K562 (cell line): ENCODE results near the gene WDR13. TPM values are rescaled to one million over a fixed set of nuclear protein-coding genes. Genes with fewer than 3 reads are reported as not detected.

Experiments used
- ATAC-seq: fragments of 200-7000 bp; cut with Tn5 transposase; 3 replicates; pipeline ENCODE4 v1.9.1; 2020; ENCODE audit warnings: moderate library complexity
- BruUV-seq: library from RNA; stranded (reverse); fragments of 400-500 nt; replicated peaks from 2 replicates; lab custom pipeline; 2021; lab: Mats Ljungman, UMichigan
- CTCF ChIA-PET: fragments of 300-600 bp; formaldehyde crosslinking; extraction: SDS; loops from one replicate; lab custom pipeline; 2021; ENCODE audit warnings: low intra/inter-chr PET ratio; lab: Yijun Ruan, JAX
- POLR2A ChIA-PET: fragments of 300-600, 350-650 bp; sonication (Branson Sonifier 250); formaldehyde crosslinking; extraction: SDS; loops from one replicate; lab custom pipeline; 2021; ENCODE audit warnings: antibody characterized with exemption, inconsistent platforms; lab: Yijun Ruan, JAX
- DNase-seq, 4 experiments: peaks; one replicate each; pipeline versions ENCODE4 v3.0.0 to v3.0.0-alpha.2; 2011 to 2018; ENCODE audit warnings: low spot score in 3 of 4, mixed read lengths in 3 of 4; ENCODE audit errors: extremely low read depth in 1 of 4
- FAIRE-seq: peaks from 2 replicates; lab custom pipeline; 2011; peaks lifted over from hg19 to GRCh38; lab: Jason Lieb, UNC
- H2AFZ ChIP-seq: 2 replicates; pipeline ENCODE4 v1.6.0; 2011; ENCODE audit warnings: low read depth, low read length, control low read depth, inconsistent platforms
- H3K27ac ChIP-seq: fragments of 200-600 bp; 3 replicates; pipeline ENCODE4 v1.8.0; 2011; ENCODE audit warnings: low read depth, mild to moderate bottlenecking, control low read depth, inconsistent platforms, low read length, moderate library complexity, mixed read lengths; ENCODE audit errors: extremely low read depth
- H3K27me3 ChIP-seq, 2 experiments: fragments of 300-600 bp in 1 of 2; 2 replicates in 1 of 2; 3 replicates in 1 of 2; pipeline versions ENCODE4 v1.6.0 to v1.8.0; 2011; ENCODE audit warnings: inconsistent platforms in 2 of 2, low read length in 2 of 2, mild to moderate bottlenecking in 1 of 2, mixed read lengths in 1 of 2, moderate library complexity in 1 of 2; ENCODE audit not compliant: control insufficient read depth in 2 of 2, insufficient read depth in 2 of 2
- H3K36me3 ChIP-seq: fragments of 300-600 bp; 3 replicates; pipeline ENCODE4 v1.8.0; 2011; ENCODE audit warnings: mild to moderate bottlenecking, low read length, inconsistent platforms; ENCODE audit not compliant: control insufficient read depth, insufficient read depth
- H3K4me1 ChIP-seq, 2 experiments: fragments of 200-600 bp in 1 of 2; replicated peaks in 1 of 2; 2 replicates in 1 of 2; 3 replicates in 1 of 2; pipeline versions ENCODE4 v1.5.1 to v1.8.0; 2011; ENCODE audit warnings: inconsistent platforms in 2 of 2, low read length in 2 of 2, mild to moderate bottlenecking in 1 of 2, mixed read lengths in 1 of 2, moderate library complexity in 1 of 2; ENCODE audit not compliant: control insufficient read depth in 2 of 2, insufficient read depth in 2 of 2
- H3K4me2 ChIP-seq: 2 replicates; pipeline ENCODE4 v1.6.1; 2011; ENCODE audit warnings: low read length, control low read depth, inconsistent platforms, mixed read lengths; ENCODE audit not compliant: insufficient read depth
- H3K4me3 ChIP-seq: fragments of 200-600 bp; sonication (generic), shearing (Covaris generic); 2 replicates; pipeline ENCODE4 v1.5.1; 2016; ENCODE audit warnings: control low read depth, inconsistent platforms
- H3K79me2 ChIP-seq: fragments of 200-600 bp; 3 replicates; pipeline ENCODE4 v1.8.0; 2011; ENCODE audit warnings: low read length, inconsistent platforms; ENCODE audit not compliant: control insufficient read depth, insufficient read depth
- H3K9ac ChIP-seq, 2 experiments: 2 replicates each; pipeline versions ENCODE4 v1.6.0 to v1.6.1; 2011; ENCODE audit warnings: low read depth in 2 of 2, low read length in 2 of 2, control low read depth in 1 of 2, inconsistent platforms in 1 of 2, mild to moderate bottlenecking in 1 of 2, mixed read lengths in 1 of 2; ENCODE audit not compliant: insufficient read depth in 1 of 2
- H3K9me1 ChIP-seq: one replicate; pipeline ENCODE4 v1.6.0; 2011; ENCODE audit warnings: inconsistent platforms, mild to moderate bottlenecking, low read length, moderate library complexity; ENCODE audit not compliant: control insufficient read depth, insufficient read depth
- H3K9me3 ChIP-seq: replicated peaks from 2 replicates; pipeline ENCODE4 v1.5.1; 2011; ENCODE audit warnings: low read depth, low read length, inconsistent platforms; ENCODE audit not compliant: control insufficient read depth, insufficient read depth
- H4K20me1 ChIP-seq: replicated peaks from 2 replicates; pipeline ENCODE4 v1.6.1; 2011; ENCODE audit warnings: low read length, inconsistent platforms, mixed read lengths; ENCODE audit not compliant: control insufficient read depth, insufficient read depth
- HNRNPH1 ChIP-seq: fragments of 200-400 bp; formaldehyde crosslinking; optimal IDR thresholded peaks from 2 replicates; pipeline ENCODE3; 2017; ENCODE audit warnings: low read depth, mild to moderate bottlenecking, low read length, moderate library complexity
- SMAD4 ChIP-seq: fragments of 250-450 bp; sonication (Bioruptor Pico); conservative IDR thresholded peaks from 2 replicates; pipeline ENCODE4 v1.8.0; 2021; ENCODE audit warnings: inconsistent platforms, mild to moderate bottlenecking, moderate library complexity
- SMC3 ChIP-seq: conservative IDR thresholded peaks from 2 replicates; pipeline ENCODE4 v1.6.1; 2011; ENCODE audit warnings: low read depth, low read length, improper control_type of control experiment; ENCODE audit not compliant: insufficient read depth
- ZNF778 ChIP-seq: fragments of 450-650 bp; formaldehyde crosslinking; IDR thresholded peaks from 2 replicates; pipeline ENCODE4 v1.4.0; 2020; ENCODE audit warnings: mild to moderate bottlenecking, moderate library complexity
- WGBS: fragments of 100-300 bp; shearing (Covaris generic); methylation state at CpG from one replicate; pipeline ENCODE4 v1.1.6; 2016; ENCODE audit warnings: low coverage, mixed read lengths; ENCODE audit not compliant: insufficient coverage; ENCODE audit errors: missing lambda C conversion rate; 5-methylcytosine and 5-hydroxymethylcytosine counted together
- in situ Hi-C: fragments of 300-500 bp; cut with MboI; formaldehyde crosslinking; loops from 4 replicates; pipeline ENCODE4 v1.15.0; 2018; ENCODE audit warnings: inconsistent platforms, mixed read lengths
- intact Hi-C: fragments of 100-400 bp; cut with micrococcal nuclease; formaldehyde crosslinking; loops from 2 replicates; pipeline ENCODE4 v1.14.2; 2022
- polyA plus RNA-seq, 8 experiments: library from polyadenylated mRNA; depleted of rRNA in 4 of 8; stranded (reverse) in 5 of 8; unstranded in 3 of 8; fragments of >200 nt; fragmentation: Nextera tagmentation in 2 of 8; fragmentation: Illumina TruSeq in 1 of 8; extraction: Ambion mirVana in 2 of 8; extraction: Trizol in 1 of 8; gene quantifications; 2 replicates each; pipeline versions ENCODE4 v1.2.1 to v1.2.3, GENCODE V29; 2011 to 2014; ENCODE audit warnings: inconsistent platforms in 1 of 8, missing spikeins in 1 of 8
- total RNA-seq, 7 experiments: library from RNA; depleted of rRNA in 6 of 7; stranded (reverse); fragments of >200 nt in 6 of 7; fragmentation: Illumina TruSeq in 2 of 7; extraction: Trizol in 2 of 7; gene quantifications; 2 replicates each; pipeline versions ENCODE4 v1.2.1 to v1.2.3, GENCODE V29; 2011 to 2021; ENCODE audit warnings: low replicate concordance in 1 of 7
- TF ChIP-seq, protein P1 (sequence below), 2 experiments: fragments of 450-650 bp in 1 of 2; sonication (generic) in 1 of 2; formaldehyde crosslinking in 1 of 2; IDR thresholded peaks in 1 of 2; conservative IDR thresholded peaks in 1 of 2; 2 replicates each; pipeline versions ENCODE4 v1.6.1 to v1.8.1; 2016 to 2023; ENCODE audit warnings: mild to moderate bottlenecking in 2 of 2, moderate library complexity in 2 of 2, inconsistent platforms in 1 of 2, missing genetic modification reagents in 1 of 2
- TF ChIP-seq, protein P2 (sequence below), 2 experiments: fragments of 450-650 bp; formaldehyde crosslinking in 1 of 2; IDR thresholded peaks; 2 replicates each; pipeline versions ENCODE4 v1.4.0 to v1.6.1; 2014 to 2020; ENCODE audit warnings: mild to moderate bottlenecking in 2 of 2, borderline replicate concordance in 1 of 2, low read depth in 1 of 2
- TF ChIP-seq, protein P3 (sequence below), 3 experiments: IDR thresholded peaks in 2 of 3; conservative IDR thresholded peaks in 1 of 3; 2 replicates each; pipeline ENCODE4 v1.5.1; 2011 to 2012; ENCODE audit warnings: low read length in 3 of 3, mild to moderate bottlenecking in 3 of 3, control low read depth in 2 of 3, improper control_type of control experiment in 1 of 3, inconsistent platforms in 1 of 3, low read depth in 1 of 3, mixed read lengths in 1 of 3, moderate library complexity in 1 of 3; ENCODE audit not compliant: insufficient read depth in 2 of 3

The WDR13 gene
- total and polyA plus RNA-seq, 9 of the 15 experiments (the other 6 are each of a cell fraction or from before 2014, with no cell fraction given): 7.4 to 70.5 (median 31.4) TPM

DNA sequence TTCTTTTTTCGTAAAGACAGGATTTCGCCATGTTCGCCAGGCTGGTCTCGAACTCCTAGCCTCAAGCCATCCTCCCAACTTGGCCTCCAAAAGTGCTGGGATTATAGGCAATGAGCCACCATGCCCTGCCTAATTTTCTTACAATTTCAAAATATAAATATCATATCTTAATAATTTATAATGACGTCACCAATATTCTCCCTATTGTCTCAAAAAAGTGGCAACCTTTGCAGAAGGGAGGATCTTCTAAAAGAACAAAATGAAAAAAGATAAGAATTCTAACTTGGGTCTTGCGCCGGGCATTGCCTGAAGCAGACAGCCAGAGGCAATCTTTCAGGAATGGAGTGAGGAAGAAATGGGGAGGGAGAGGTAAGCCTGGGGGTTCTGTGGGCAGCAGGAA, 48.4 kb downstream of the WDR13 start (continued):
- TF ChIP-seq ZNF778 (CRISPR knock-in tag): no peak
- TF ChIP-seq, protein P1, sequence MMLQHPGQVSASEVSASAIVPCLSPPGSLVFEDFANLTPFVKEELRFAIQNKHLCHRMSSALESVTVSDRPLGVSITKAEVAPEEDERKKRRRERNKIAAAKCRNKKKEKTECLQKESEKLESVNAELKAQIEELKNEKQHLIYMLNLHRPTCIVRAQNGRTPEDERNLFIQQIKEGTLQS (IDR thresholded peaks at IDR 0.05): peak; percentile 72
- TF ChIP-seq, protein P1 (CRISPR knock-in tag; conservative IDR thresholded peaks at IDR 0.05): no peak
- TF ChIP-seq HNRNPH1: no peak
- TF ChIP-seq SMAD4: no peak

DNA sequence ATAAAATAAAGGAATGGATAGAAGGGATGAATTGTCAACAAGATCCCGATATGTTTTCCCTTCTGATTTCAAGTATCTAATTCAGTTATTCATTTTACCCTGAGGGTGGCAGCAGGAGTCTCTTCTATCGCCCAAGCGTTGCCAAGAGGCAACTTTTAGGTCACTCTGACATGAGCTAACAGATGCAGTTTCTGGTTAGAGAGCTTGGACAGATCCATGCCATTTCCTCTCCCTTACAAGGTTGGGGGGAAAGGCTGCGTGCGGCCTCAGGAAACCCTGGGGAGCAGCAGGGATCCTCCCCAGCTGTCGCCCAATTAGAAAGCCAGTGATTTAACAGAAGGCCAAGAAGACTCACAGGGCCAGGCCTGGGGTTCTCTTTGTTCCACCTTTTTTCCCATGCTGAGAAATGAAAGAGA, 51.1 kb downstream of the WDR13 start:
- in situ Hi-C loops: loop anchor here (25.0 kb wide), 3 partner anchors 1264 to 1939 kb away; partner anchors contain the start of genes AKAP4, CCNB3 and CLCN5
- Histone ChIP-seq H3K27ac (no peak overlapping the region), H3K27me3 (no peaks in the 10 kb centered on the region), H2AFZ (no peak overlapping the region), H3K9me3 (no peaks in the 10 kb centered on the region), H3K4me3 (no peak overlapping the region), H3K36me3 (no peaks in the 10 kb centered on the region), H3K9me1 (no peaks in the 10 kb centered on the region), H3K9ac (no peak overlapping the region), H3K79me2 (no peaks in the 10 kb centered on the region), H3K4me1 (no peaks in the 10 kb centered on the region; a peak in 2 of 5 replicates), H4K20me1 (no peaks in the 10 kb centered on the region), H3K4me2 (no peak overlapping the region)
- POLR2A ChIA-PET: interaction anchor here (0.7 to 1.1 kb wide), 2 partner anchors 28 to 89 kb away, joined by 3 to 4 read pairs; no protein-coding TSS in a partner anchor
- FAIRE-seq (peak; percentile 83), DNase-seq (peak in 2 of 4 experiments; percentile 12 to 48), ATAC-seq (peak; percentile 77)
- WGBS: 35% methylated on average over 6 of the region's 6 CpGs
- intact Hi-C loops: loop anchor here (5.0 kb wide), 1 partner anchor 249 kb away; the partner anchor contains the start of genes PQBP1 and TIMM17B
- BruUV-seq: no TSS peak
- CTCF ChIA-PET: no interaction called here
- TF ChIP-seq, protein P2, sequence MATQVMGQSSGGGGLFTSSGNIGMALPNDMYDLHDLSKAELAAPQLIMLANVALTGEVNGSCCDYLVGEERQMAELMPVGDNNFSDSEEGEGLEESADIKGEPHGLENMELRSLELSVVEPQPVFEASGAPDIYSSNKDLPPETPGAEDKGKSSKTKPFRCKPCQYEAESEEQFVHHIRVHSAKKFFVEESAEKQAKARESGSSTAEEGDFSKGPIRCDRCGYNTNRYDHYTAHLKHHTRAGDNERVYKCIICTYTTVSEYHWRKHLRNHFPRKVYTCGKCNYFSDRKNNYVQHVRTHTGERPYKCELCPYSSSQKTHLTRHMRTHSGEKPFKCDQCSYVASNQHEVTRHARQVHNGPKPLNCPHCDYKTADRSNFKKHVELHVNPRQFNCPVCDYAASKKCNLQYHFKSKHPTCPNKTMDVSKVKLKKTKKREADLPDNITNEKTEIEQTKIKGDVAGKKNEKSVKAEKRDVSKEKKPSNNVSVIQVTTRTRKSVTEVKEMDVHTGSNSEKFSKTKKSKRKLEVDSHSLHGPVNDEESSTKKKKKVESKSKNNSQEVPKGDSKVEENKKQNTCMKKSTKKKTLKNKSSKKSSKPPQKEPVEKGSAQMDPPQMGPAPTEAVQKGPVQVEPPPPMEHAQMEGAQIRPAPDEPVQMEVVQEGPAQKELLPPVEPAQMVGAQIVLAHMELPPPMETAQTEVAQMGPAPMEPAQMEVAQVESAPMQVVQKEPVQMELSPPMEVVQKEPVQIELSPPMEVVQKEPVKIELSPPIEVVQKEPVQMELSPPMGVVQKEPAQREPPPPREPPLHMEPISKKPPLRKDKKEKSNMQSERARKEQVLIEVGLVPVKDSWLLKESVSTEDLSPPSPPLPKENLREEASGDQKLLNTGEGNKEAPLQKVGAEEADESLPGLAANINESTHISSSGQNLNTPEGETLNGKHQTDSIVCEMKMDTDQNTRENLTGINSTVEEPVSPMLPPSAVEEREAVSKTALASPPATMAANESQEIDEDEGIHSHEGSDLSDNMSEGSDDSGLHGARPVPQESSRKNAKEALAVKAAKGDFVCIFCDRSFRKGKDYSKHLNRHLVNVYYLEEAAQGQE (IDR thresholded peaks at IDR 0.05; ENCODE audit: borderline replicate concordance): peak; percentile 49; the same call in 1 of the 2 replicates
- TF ChIP-seq, protein P2 (CRISPR knock-in tag; IDR thresholded peaks at IDR 0.05; ENCODE audit: low read depth): no peak
- TF ChIP-seq, protein P3, sequence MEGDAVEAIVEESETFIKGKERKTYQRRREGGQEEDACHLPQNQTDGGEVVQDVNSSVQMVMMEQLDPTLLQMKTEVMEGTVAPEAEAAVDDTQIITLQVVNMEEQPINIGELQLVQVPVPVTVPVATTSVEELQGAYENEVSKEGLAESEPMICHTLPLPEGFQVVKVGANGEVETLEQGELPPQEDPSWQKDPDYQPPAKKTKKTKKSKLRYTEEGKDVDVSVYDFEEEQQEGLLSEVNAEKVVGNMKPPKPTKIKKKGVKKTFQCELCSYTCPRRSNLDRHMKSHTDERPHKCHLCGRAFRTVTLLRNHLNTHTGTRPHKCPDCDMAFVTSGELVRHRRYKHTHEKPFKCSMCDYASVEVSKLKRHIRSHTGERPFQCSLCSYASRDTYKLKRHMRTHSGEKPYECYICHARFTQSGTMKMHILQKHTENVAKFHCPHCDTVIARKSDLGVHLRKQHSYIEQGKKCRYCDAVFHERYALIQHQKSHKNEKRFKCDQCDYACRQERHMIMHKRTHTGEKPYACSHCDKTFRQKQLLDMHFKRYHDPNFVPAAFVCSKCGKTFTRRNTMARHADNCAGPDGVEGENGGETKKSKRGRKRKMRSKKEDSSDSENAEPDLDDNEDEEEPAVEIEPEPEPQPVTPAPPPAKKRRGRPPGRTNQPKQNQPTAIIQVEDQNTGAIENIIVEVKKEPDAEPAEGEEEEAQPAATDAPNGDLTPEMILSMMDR (IDR thresholded peaks at IDR 0.05 in 2 of 3, conservative IDR thresholded peaks at IDR 0.05 in 1 of 3; ENCODE audit: insufficient read depth in 2 of 3, low read depth in 1 of 3, low read length in 3 of 3): peak; percentile 19 to 57 (median 31); a peak in 3 of 6 replicates
- 0 out of 2 replicates have a peak, but pooled peaks have one; percentile 5 for TF ChIP-seq SMC3
